Immature natural killer cell (primary cell): Measurements from ENCODE around the gene SPOCK1. TPM values are rescaled to one million over a fixed set of nuclear protein-coding genes. Genes with fewer than 3 reads are reported as not detected.
"Not testable (repeated sequence)": the region's sequence is repeated elsewhere in the genome, so short reads cannot be mapped to it uniquely, and the experiment has no call there.

Source experiments
- DNase-seq, 3 donors: peaks; one replicate each; pipeline ENCODE4 v3.0.0; 2022; ENCODE audit warnings: mixed read lengths in 1 of 3
- H3K27ac Mint-ChIP-seq, 6 donors: one replicate each; pipeline ENCODE4 v1.8.0; 2020; ENCODE audit warnings: mixed read lengths in 6 of 6, mild to moderate bottlenecking in 5 of 6, inconsistent platforms in 4 of 6, moderate library complexity in 3 of 6
- H3K27me3 Mint-ChIP-seq, 3 donors: one replicate each; pipeline ENCODE4 v1.8.0; 2020 to 2021; ENCODE audit warnings: low read depth in 3 of 3, mild to moderate bottlenecking in 3 of 3, mixed read lengths in 3 of 3, moderate library complexity in 3 of 3, inconsistent platforms in 1 of 3
- H3K36me3 Mint-ChIP-seq, 3 donors: one replicate each; pipeline ENCODE4 v1.8.0; 2020; ENCODE audit warnings: mixed read lengths in 3 of 3, inconsistent platforms in 2 of 3, mild to moderate bottlenecking in 2 of 3
- H3K4me1 Mint-ChIP-seq, 2 donors: one replicate each; pipeline ENCODE4 v1.8.0; 2020; ENCODE audit warnings: inconsistent platforms in 2 of 2, mild to moderate bottlenecking in 2 of 2, mixed read lengths in 2 of 2, moderate library complexity in 1 of 2
- H3K4me3 Mint-ChIP-seq, 5 donors: one replicate each; pipeline ENCODE4 v1.8.0; 2020; ENCODE audit warnings: mild to moderate bottlenecking in 5 of 5, mixed read lengths in 5 of 5, inconsistent platforms in 3 of 5, moderate library complexity in 3 of 5
- H3K9me3 Mint-ChIP-seq, 6 donors: one replicate each; pipeline ENCODE4 v1.8.0; 2020; ENCODE audit warnings: mild to moderate bottlenecking in 6 of 6, mixed read lengths in 6 of 6, inconsistent platforms in 4 of 6, moderate library complexity in 3 of 6
- polyA plus RNA-seq, 3 donors: library from polyadenylated mRNA; unstranded; fragments of 300-500 nt; fragmentation: Illumina TruSeq; gene quantifications; one replicate each; pipeline ENCODE4 v1.2.3, GENCODE V29; 2021

SPOCK1 gene
- polyA plus RNA-seq, 3 donors from 2014 or later, result not detected

GRCh38 chr5:137245438-137245837, 253.7 kb downstream of the SPOCK1 start:
- Mint-ChIP-seq H3K4me1 (no peaks in the 10 kb centered on the region), H3K36me3 (no peaks in the 10 kb centered on the region), H3K27ac (no peak overlapping the region), H3K9me3 (peaks cover 0 to 2% (median 0%) of the 10 kb centered on the region in 6 donors), H3K4me3 (no peak overlapping the region), H3K27me3 (peaks cover 2 to 7% (median 2%) of the 10 kb centered on the region in 3 donors)
- DNase-seq, result no peak

GRCh38 chr5:137240285-137240684, 258.8 kb downstream of the SPOCK1 start:
- H3K4me3 Mint-ChIP-seq, result no peak overlapping the region
- no peak for DNase-seq
- peaks cover 0 to 3% (median 2%) of the 10 kb centered on the region in 3 donors for H3K27me3 Mint-ChIP-seq
- H3K36me3 Mint-ChIP-seq, result no peaks in the 10 kb centered on the region
- no peaks in the 10 kb centered on the region for H3K4me1 Mint-ChIP-seq
- peaks cover 0 to 3% (median 0%) of the 10 kb centered on the region in 6 donors for H3K9me3 Mint-ChIP-seq
- no peak overlapping the region for H3K27ac Mint-ChIP-seq

- H3K4me1 Mint-ChIP-seq, result no peaks in the 10 kb centered on the region
- no peak overlapping the region for H3K4me3 Mint-ChIP-seq
- H3K36me3 Mint-ChIP-seq, result no peaks in the 10 kb centered on the region
- peaks cover 0 to 3% (median 0%) of the 10 kb centered on the region in 6 donors for H3K9me3 Mint-ChIP-seq
- no peak overlapping the region for H3K27ac Mint-ChIP-seq
- no peak for DNase-seq
- peaks cover 0 to 3% (median 2%) of the 10 kb centered on the region in 3 donors for H3K27me3 Mint-ChIP-seq
Measured at GRCh38 chr5:137236849-137237507, 262.1 kb downstream of the SPOCK1 start.

GRCh38 chr5:137236252-137236651, 262.9 kb downstream of the SPOCK1 start:
- H3K9me3 Mint-ChIP-seq, result peaks cover 0 to 3% (median 0%) of the 10 kb centered on the region in 6 donors
- DNase-seq, result no peak
- peaks cover 0 to 3% (median 0%) of the 10 kb centered on the region in 3 donors for H3K27me3 Mint-ChIP-seq
- no peaks in the 10 kb centered on the region for H3K4me1 Mint-ChIP-seq
- H3K27ac Mint-ChIP-seq, result no peak overlapping the region
- H3K4me3 Mint-ChIP-seq, result no peak overlapping the region
- no peaks in the 10 kb centered on the region for H3K36me3 Mint-ChIP-seq

- Mint-ChIP-seq H3K36me3 (no peaks in the 10 kb centered on the region), H3K4me3 (no peak overlapping the region), H3K9me3 (peaks cover 0 to 3% (median 0%) of the 10 kb centered on the region in 6 donors), H3K4me1 (no peaks in the 10 kb centered on the region), H3K27me3 (peaks cover 0 to 3% (median 0%) of the 10 kb centered on the region in 3 donors), H3K27ac (no peak overlapping the region)
- no peak for DNase-seq
Measured at GRCh38 chr5:137234973-137235943, 263.9 kb downstream of the SPOCK1 start.

- Mint-ChIP-seq H3K4me3 (no peak overlapping the region), H3K27me3 (peaks cover 0 to 2% (median 0%) of the 10 kb centered on the region in 3 donors), H3K9me3 (peaks cover 0 to 3% (median 0%) of the 10 kb centered on the region in 6 donors), H3K27ac (no peak overlapping the region), H3K4me1 (no peaks in the 10 kb centered on the region), H3K36me3 (no peaks in the 10 kb centered on the region)
- DNase-seq, result no peak
Measured at GRCh38 chr5:137233726-137234125, 265.4 kb downstream of the SPOCK1 start.

GRCh38 chr5:137233304-137233703, 265.8 kb downstream of the SPOCK1 start:
- not testable (repeated sequence) for H3K27me3 Mint-ChIP-seq, H3K27ac Mint-ChIP-seq, H3K4me3 Mint-ChIP-seq, DNase-seq, H3K36me3 Mint-ChIP-seq, H3K4me1 Mint-ChIP-seq, H3K9me3 Mint-ChIP-seq

- no peaks in the 10 kb centered on the region for H3K36me3 Mint-ChIP-seq
- H3K4me3 Mint-ChIP-seq, result no peak overlapping the region
- H3K27me3 Mint-ChIP-seq, result peaks cover 0 to 3% (median 0%) of the 10 kb centered on the region in 3 donors
- no peak for DNase-seq
- H3K4me1 Mint-ChIP-seq, result no peaks in the 10 kb centered on the region
- H3K27ac Mint-ChIP-seq, result no peak overlapping the region
- H3K9me3 Mint-ChIP-seq, result peaks cover 0 to 9% (median 0%) of the 10 kb centered on the region in 6 donors
Measured at GRCh38 chr5:137231540-137231939, 267.6 kb downstream of the SPOCK1 start.

GRCh38 chr5:137228816-137229215, 270.3 kb downstream of the SPOCK1 start:
- H3K4me1 Mint-ChIP-seq, result no peaks in the 10 kb centered on the region
- no peak for DNase-seq
- H3K27me3 Mint-ChIP-seq, result peaks cover 0 to 6% (median 0%) of the 10 kb centered on the region in 3 donors
- H3K36me3 Mint-ChIP-seq, result no peaks in the 10 kb centered on the region
- H3K27ac Mint-ChIP-seq, result no peak overlapping the region
- H3K9me3 Mint-ChIP-seq, result peaks cover 0 to 8% (median 0%) of the 10 kb centered on the region in 6 donors
- H3K4me3 Mint-ChIP-seq, result no peak overlapping the region

GRCh38 chr5:137226081-137226480, 273.0 kb downstream of the SPOCK1 start:
- Mint-ChIP-seq H3K27ac (no peak overlapping the region), H3K4me3 (no peak overlapping the region), H3K4me1 (no peaks in the 10 kb centered on the region), H3K27me3 (peaks cover 0 to 4% (median 0%) of the 10 kb centered on the region in 3 donors), H3K36me3 (no peaks in the 10 kb centered on the region), H3K9me3 (peaks cover 0 to 8% (median 0%) of the 10 kb centered on the region in 6 donors)
- DNase-seq, result no peak

- Mint-ChIP-seq H3K4me3 (no peak overlapping the region), H3K27ac (no peak overlapping the region), H3K36me3 (no peaks in the 10 kb centered on the region), H3K27me3 (peaks cover 0 to 6% (median 0%) of the 10 kb centered on the region in 3 donors), H3K4me1 (no peaks in the 10 kb centered on the region), H3K9me3 (peaks cover 0 to 8% (median 0%) of the 10 kb centered on the region in 6 donors)
- no peak for DNase-seq
Measured at GRCh38 chr5:137223324-137224295, 275.5 kb downstream of the SPOCK1 start.

- DNase-seq, result no peak
- Mint-ChIP-seq H3K4me1 (no peaks in the 10 kb centered on the region), H3K27ac (no peak overlapping the region), H3K4me3 (no peak overlapping the region), H3K9me3 (no peaks in the 10 kb centered on the region), H3K36me3 (no peaks in the 10 kb centered on the region), H3K27me3 (peaks cover 0 to 5% (median 2%) of the 10 kb centered on the region in 3 donors)
Measured at GRCh38 chr5:137221943-137222342, 277.2 kb downstream of the SPOCK1 start.

GRCh38 chr5:137220523-137220927, 278.6 kb downstream of the SPOCK1 start:
- no peak overlapping the region for H3K4me3 Mint-ChIP-seq
- H3K9me3 Mint-ChIP-seq, result no peaks in the 10 kb centered on the region
- H3K36me3 Mint-ChIP-seq, result peaks cover 0 to 4% (median 0%) of the 10 kb centered on the region in 3 donors
- no peak for DNase-seq
- H3K27ac Mint-ChIP-seq, result no peak overlapping the region
- H3K27me3 Mint-ChIP-seq, result peaks cover 0 to 6% (median 4%) of the 10 kb centered on the region in 3 donors
- no peaks in the 10 kb centered on the region for H3K4me1 Mint-ChIP-seq
